HG03460 (cell line): ENCODE results near the gene ARMC2.

Experiments used
- ATAC-seq: cut with Tn5 transposase; IDR thresholded peaks from one replicate; pipeline ENCODE4 v1.9.1; 2021; ENCODE audit not compliant: unreplicated experiment

ARMC2 gene

GRCh38 chr6:109013656-109014305 lies 165.6 kb downstream of the ARMC2 start:
- no peak for ATAC-seq

GRCh38 chr6:109014606-109015005 lies 166.4 kb downstream of the ARMC2 start:
- no peak for ATAC-seq

- ATAC-seq = no peak
Measured at GRCh38 chr6:109015176-109015575, 167.0 kb downstream of the ARMC2 start.

GRCh38 chr6:109019911-109020310 lies 171.7 kb downstream of the ARMC2 start:
- ATAC-seq = no peak

- no peak for ATAC-seq
Measured at GRCh38 chr6:109021870-109022269, 173.6 kb downstream of the ARMC2 start.

GRCh38 chr6:109023356-109023925 lies 175.2 kb downstream of the ARMC2 start:
- no peak for ATAC-seq
